22Rv1 (cell line): ENCODE results near the gene TBCCD1.

Source experiments
- ZFX ChIP-seq: fragments of 450-650 bp; IDR thresholded peaks from 2 replicates; pipeline ENCODE4 v1.6.1; 2017; ENCODE audit warnings: antibody characterized with exemption, borderline replicate concordance
- TF ChIP-seq, protein P1 (sequence below): fragments of 450-650 bp; IDR thresholded peaks from 2 replicates; pipeline ENCODE4 v1.5.1; 2017; ENCODE audit warnings: mild to moderate bottlenecking

DNA sequence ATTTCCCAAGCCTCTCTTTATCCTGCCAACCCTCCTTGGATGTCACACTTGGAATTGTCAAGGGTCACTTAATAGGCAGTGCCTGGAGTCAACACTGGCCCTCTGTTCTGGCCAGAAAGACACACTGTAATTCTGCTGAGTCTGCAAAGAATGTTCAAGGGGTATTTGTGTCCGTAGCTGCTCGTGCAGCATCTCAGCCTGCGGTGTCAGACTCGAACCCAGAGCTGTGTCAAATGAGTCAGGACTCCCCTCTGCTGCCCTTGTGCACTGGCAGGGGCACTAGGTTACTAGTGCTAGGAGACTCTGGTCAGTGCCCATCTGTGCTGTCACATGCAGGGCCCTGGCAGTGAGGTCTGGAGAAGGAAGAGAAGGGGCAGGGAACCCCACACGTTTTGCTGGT, 44.9 kb upstream of the TBCCD1 start:
- TF ChIP-seq, protein P1, sequence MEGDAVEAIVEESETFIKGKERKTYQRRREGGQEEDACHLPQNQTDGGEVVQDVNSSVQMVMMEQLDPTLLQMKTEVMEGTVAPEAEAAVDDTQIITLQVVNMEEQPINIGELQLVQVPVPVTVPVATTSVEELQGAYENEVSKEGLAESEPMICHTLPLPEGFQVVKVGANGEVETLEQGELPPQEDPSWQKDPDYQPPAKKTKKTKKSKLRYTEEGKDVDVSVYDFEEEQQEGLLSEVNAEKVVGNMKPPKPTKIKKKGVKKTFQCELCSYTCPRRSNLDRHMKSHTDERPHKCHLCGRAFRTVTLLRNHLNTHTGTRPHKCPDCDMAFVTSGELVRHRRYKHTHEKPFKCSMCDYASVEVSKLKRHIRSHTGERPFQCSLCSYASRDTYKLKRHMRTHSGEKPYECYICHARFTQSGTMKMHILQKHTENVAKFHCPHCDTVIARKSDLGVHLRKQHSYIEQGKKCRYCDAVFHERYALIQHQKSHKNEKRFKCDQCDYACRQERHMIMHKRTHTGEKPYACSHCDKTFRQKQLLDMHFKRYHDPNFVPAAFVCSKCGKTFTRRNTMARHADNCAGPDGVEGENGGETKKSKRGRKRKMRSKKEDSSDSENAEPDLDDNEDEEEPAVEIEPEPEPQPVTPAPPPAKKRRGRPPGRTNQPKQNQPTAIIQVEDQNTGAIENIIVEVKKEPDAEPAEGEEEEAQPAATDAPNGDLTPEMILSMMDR, result no peak
- TF ChIP-seq ZFX, result no peak
